Activated CD4-positive, alpha-beta T cell treated with anti-CD3 and anti-CD28 coated beads, Interleukin-2, amount 50 U/mL, for 4 hours (primary cell): ENCODE results near the gene MVD.
A peak's percentile ranks its signal among the peaks of the same experiment; 100 is the strongest.

Experiments
- DNase-seq, 2 experiments: peaks; one replicate each; pipeline ENCODE4 v3.0.0-alpha.2; 2020

MVD gene

GRCh38 chr16:88696441-88696840 is 33.5 kb upstream of the MVD start:
- DNase-seq = no peak

GRCh38 chr16:88695753-88696152 is 32.9 kb upstream of the MVD start:
- no peak for DNase-seq

GRCh38 chr16:88695218-88695617 is 32.3 kb upstream of the MVD start:
- DNase-seq = no peak

- no peak for DNase-seq
Measured at GRCh38 chr16:88694221-88695087, 31.6 kb upstream of the MVD start.

- DNase-seq = no peak
Measured at GRCh38 chr16:88693420-88694177, 30.7 kb upstream of the MVD start.

- DNase-seq = no peak
Measured at GRCh38 chr16:88692861-88693260, 30.0 kb upstream of the MVD start.

- no peak for DNase-seq
Measured at GRCh38 chr16:88691924-88692560, 29.2 kb upstream of the MVD start.

GRCh38 chr16:88691129-88691813 is 28.4 kb upstream of the MVD start:
- no peak for DNase-seq

- DNase-seq = no peak
Measured at GRCh38 chr16:88690341-88691128, 27.6 kb upstream of the MVD start.

GRCh38 chr16:88688013-88688778 is 25.3 kb upstream of the MVD start:
- no peak for DNase-seq

GRCh38 chr16:88687676-88688012 is 24.8 kb upstream of the MVD start:
- DNase-seq = no peak

GRCh38 chr16:88687254-88687576 is 24.3 kb upstream of the MVD start:
- DNase-seq = no peak

GRCh38 chr16:88686439-88687253 is 23.8 kb upstream of the MVD start, which contains the start of gene SNAI3:
Gene SNAI3, minus strand, starts transcription at chr16:88686507. Its CDS starts 101 bp downstream, at chr16:88686406.
- peak; percentile 78 to 82 for DNase-seq

- peak in 1 of 2 experiments; percentile 40 for DNase-seq
Measured at GRCh38 chr16:88686062-88686438, 23.2 kb upstream of the MVD start.

GRCh38 chr16:88685156-88686061 is 22.5 kb upstream of the MVD start:
- peak; percentile 70 for DNase-seq

- DNase-seq = no peak
Measured at GRCh38 chr16:88684569-88685155, 21.8 kb upstream of the MVD start.

- peak; percentile 40 to 52 for DNase-seq
Measured at GRCh38 chr16:88681709-88682451, 19.0 kb upstream of the MVD start.

GRCh38 chr16:88681084-88681680 is 18.3 kb upstream of the MVD start:
- peak in 1 of 2 experiments; percentile 37 for DNase-seq
